ENCODE data around the gene TXNDC5.

DNA sequence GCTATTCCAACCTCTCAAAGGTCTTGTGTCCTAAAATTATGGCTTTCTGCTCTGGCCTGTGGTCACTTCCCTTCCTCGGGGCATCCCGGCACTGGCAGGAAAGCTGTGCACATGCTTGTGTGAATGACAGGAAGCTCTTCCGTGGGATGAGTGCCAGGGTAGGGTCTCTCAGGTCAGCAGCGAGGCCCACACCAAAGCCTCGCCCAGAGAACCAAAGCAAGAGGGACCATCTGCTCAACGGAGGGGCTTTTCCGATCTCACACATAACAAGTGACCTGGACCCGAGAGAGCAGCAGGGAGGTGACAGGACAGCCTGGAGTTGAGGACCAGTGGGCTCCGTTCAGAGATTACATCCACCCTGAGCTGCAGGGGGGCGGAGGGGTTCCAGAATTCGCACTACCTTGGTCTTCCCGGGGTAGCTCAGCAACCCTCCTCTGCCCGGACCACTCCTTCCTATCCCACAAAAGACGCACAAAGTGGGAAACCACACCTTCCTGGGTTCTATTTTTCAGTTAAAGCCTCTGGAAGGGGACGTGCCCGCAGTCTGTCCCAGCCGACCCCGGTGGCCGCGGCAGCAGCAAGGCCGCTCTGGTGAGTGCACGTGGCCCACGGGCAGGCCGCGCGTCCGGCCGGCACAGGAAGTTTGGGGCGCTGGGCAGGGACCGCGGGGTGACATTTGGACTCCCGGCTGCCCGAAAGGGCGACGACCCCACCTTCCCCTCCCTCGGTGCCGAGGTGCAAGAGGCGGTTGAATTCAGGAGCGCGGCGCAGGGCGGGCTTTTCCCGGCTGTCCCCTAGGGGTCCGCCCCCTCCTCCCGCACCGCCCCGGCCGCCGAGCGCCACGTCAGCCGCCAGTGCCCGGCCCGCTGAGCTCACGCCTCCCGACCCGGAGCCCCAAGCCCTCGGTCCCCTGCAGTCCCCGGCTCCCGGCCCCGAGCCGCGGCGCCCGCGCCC is 988 bp downstream of the TXNDC5 start:
- TF ChIP-seq, protein P1, sequence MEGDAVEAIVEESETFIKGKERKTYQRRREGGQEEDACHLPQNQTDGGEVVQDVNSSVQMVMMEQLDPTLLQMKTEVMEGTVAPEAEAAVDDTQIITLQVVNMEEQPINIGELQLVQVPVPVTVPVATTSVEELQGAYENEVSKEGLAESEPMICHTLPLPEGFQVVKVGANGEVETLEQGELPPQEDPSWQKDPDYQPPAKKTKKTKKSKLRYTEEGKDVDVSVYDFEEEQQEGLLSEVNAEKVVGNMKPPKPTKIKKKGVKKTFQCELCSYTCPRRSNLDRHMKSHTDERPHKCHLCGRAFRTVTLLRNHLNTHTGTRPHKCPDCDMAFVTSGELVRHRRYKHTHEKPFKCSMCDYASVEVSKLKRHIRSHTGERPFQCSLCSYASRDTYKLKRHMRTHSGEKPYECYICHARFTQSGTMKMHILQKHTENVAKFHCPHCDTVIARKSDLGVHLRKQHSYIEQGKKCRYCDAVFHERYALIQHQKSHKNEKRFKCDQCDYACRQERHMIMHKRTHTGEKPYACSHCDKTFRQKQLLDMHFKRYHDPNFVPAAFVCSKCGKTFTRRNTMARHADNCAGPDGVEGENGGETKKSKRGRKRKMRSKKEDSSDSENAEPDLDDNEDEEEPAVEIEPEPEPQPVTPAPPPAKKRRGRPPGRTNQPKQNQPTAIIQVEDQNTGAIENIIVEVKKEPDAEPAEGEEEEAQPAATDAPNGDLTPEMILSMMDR (IDR thresholded peaks at IDR 0.05), result no peak
- no peak for TF ChIP-seq POLR2A (IDR thresholded peaks at IDR 0.05)

All from thyroid gland (tissue), 4 donors.